PC-9 (cell line): ENCODE results near the gene FKBP5. TPM values are rescaled to one million over a fixed set of nuclear protein-coding genes. Genes with fewer than 3 reads are reported as not detected.
A peak's percentile ranks its signal among the peaks of the same experiment; 100 is the strongest.

Experiments
- BruUV-seq: library from RNA; stranded (reverse); fragments of 400-500 nt; replicated peaks from 2 replicates; lab custom pipeline; 2021; lab: Mats Ljungman, UMichigan
- CTCF ChIA-PET: fragments of 300-600 bp; sonication (Branson Sonifier 250); formaldehyde crosslinking; loops from one replicate; lab custom pipeline; 2022; ENCODE audit warnings: antibody characterized with exemption; lab: Charles Lee
- POLR2A ChIA-PET: fragments of 300-600 bp; sonication (Branson Sonifier 250); formaldehyde crosslinking; loops from one replicate; lab custom pipeline; 2022; ENCODE audit warnings: antibody characterized with exemption; ENCODE audit not compliant: unreplicated experiment; lab: Charles Lee
- DNase-seq, 2 experiments: peaks; one replicate each; pipeline versions ENCODE4 v3.0.0 to v3.0.0-alpha.2; 2015 to 2022; ENCODE audit warnings: mixed read lengths in 1 of 2
- H2AFZ ChIP-seq: fragments of 200-600 bp; sonication (generic); 2 replicates; pipeline ENCODE4 v1.8.1; 2017; ENCODE audit warnings: antibody characterized with exemption
- H3F3A ChIP-seq: fragments of 200-600 bp; sonication (generic); 2 replicates; pipeline ENCODE4 v1.8.1; 2017; ENCODE audit warnings: antibody characterized with exemption, mild to moderate bottlenecking, low read depth; ENCODE audit not compliant: insufficient read depth
- H3K27ac ChIP-seq: fragments of 200-600 bp; sonication (generic); 2 replicates; pipeline ENCODE4 v1.6.1; 2016; ENCODE audit warnings: mixed run types
- H3K27me3 ChIP-seq: fragments of 200-600 bp; sonication (generic); 2 replicates; pipeline ENCODE4 v1.6.1; 2016; ENCODE audit warnings: low read depth, mixed run types; ENCODE audit not compliant: insufficient read depth
- H3K36me3 ChIP-seq: fragments of 200-600 bp; sonication (generic); 2 replicates; pipeline ENCODE4 v1.6.1; 2016; ENCODE audit warnings: low read depth, mixed run types
- H3K4me1 ChIP-seq: fragments of 200-600 bp; sonication (generic); replicated peaks from 2 replicates; pipeline ENCODE4 v1.6.1; 2016; ENCODE audit warnings: mixed run types; ENCODE audit not compliant: insufficient read depth
- H3K4me2 ChIP-seq: fragments of 200-600 bp; sonication (generic); 2 replicates; pipeline ENCODE4 v1.6.1; 2017; ENCODE audit warnings: mixed run types
- H3K4me3 ChIP-seq: fragments of 200-600 bp; sonication (generic); 2 replicates; pipeline ENCODE4 v1.6.1; 2016; ENCODE audit warnings: mixed run types
- H3K79me2 ChIP-seq: fragments of 200-600 bp; sonication (generic); 2 replicates; pipeline ENCODE4 v1.6.1; 2017; ENCODE audit warnings: low read depth, mixed run types
- H3K9me2 ChIP-seq: fragments of 200-600 bp; sonication (generic); 2 replicates; pipeline ENCODE4 v1.8.1; 2017; ENCODE audit warnings: mild to moderate bottlenecking; ENCODE audit not compliant: insufficient read depth
- H3K9me3 ChIP-seq: fragments of 200-600 bp; sonication (generic); 2 replicates; pipeline ENCODE4 v1.8.1; 2016; ENCODE audit warnings: low read depth; ENCODE audit not compliant: insufficient read depth
- H4K20me1 ChIP-seq: fragments of 200-600 bp; sonication (generic); 2 replicates; pipeline ENCODE4 v1.8.1; 2017; ENCODE audit not compliant: insufficient read depth
- EZH2 ChIP-seq: fragments of 200-600 bp; sonication (generic); IDR thresholded peaks from 2 replicates; pipeline ENCODE4 v1.8.0; 2017; ENCODE audit warnings: antibody characterized with exemption, low read depth
- intact Hi-C: fragments of 100-400 bp; cut with micrococcal nuclease; formaldehyde crosslinking; loops from one replicate; pipeline ENCODE4 v1.10.0; 2022; ENCODE audit not compliant: unreplicated experiment
- total RNA-seq: library from RNA; stranded (reverse); gene quantifications from 2 replicates; pipeline ENCODE4 v1.2.3, GENCODE V29; 2021
- TF ChIP-seq, protein P1 (sequence below): fragments of 200-600 bp; sonication (generic); conservative IDR thresholded peaks from 2 replicates; pipeline ENCODE4 v1.6.1; 2017; ENCODE audit warnings: mixed run types, antibody characterized with exemption, mild to moderate bottlenecking, moderate library complexity

The FKBP5 gene
- total RNA-seq, 1 experiment from 2014 or later, result 5.0 TPM

DNA sequence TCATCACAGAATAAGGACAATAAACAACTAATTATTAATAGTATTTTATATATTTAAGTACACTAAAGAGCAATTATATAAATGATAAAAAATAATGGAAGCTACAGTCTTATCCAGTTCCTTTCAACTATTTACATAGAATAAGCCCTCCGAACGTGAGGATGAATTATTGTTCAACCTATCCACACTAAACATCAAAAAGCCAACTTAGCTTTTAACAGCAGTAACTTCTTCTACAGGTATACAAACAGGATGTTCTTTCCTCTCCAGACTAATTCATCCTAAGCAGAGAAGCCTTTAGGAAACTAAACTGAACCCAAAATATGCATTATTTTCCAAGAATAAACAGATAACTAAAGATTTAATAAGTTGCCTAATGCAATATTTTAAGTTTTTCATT, 2.3 kb downstream of the FKBP5 start:
- Histone ChIP-seq H3K9me3 (no peaks in the 10 kb centered on the region), H4K20me1 (no peaks in the 10 kb centered on the region), H3K4me1 (peaks cover 16% of the 10 kb centered on the region; the same call in 1 of the 2 replicates), H3K4me2 (peak overlapping the region; percentile 92; the same call in 1 of the 2 replicates), H3K36me3 (no peaks in the 10 kb centered on the region), H2AFZ (no peak overlapping the region), H3K79me2 (no peaks in the 10 kb centered on the region; the same call in 1 of the 2 replicates), H3K4me3 (no peak overlapping the region), H3K27ac (no peak overlapping the region), H3F3A (0 out of 2 replicates have a peak, but pooled peaks cover 10% of the 10 kb centered on the region), H3K27me3 (no peaks in the 10 kb centered on the region), H3K9me2 (no peaks in the 10 kb centered on the region)
- TF ChIP-seq, protein P1, sequence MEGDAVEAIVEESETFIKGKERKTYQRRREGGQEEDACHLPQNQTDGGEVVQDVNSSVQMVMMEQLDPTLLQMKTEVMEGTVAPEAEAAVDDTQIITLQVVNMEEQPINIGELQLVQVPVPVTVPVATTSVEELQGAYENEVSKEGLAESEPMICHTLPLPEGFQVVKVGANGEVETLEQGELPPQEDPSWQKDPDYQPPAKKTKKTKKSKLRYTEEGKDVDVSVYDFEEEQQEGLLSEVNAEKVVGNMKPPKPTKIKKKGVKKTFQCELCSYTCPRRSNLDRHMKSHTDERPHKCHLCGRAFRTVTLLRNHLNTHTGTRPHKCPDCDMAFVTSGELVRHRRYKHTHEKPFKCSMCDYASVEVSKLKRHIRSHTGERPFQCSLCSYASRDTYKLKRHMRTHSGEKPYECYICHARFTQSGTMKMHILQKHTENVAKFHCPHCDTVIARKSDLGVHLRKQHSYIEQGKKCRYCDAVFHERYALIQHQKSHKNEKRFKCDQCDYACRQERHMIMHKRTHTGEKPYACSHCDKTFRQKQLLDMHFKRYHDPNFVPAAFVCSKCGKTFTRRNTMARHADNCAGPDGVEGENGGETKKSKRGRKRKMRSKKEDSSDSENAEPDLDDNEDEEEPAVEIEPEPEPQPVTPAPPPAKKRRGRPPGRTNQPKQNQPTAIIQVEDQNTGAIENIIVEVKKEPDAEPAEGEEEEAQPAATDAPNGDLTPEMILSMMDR, result no peak
- TF ChIP-seq EZH2, result no peak
- no TSS peak for BruUV-seq
- ChIA-PET POLR2A (no interaction called here), CTCF (interaction anchor here (0.6 kb wide), 1 partner anchor 42 kb away, joined by 5 read pairs; no protein-coding TSS in a partner anchor)
- intact Hi-C loops, result loop anchor here (5.0 kb wide), 1 partner anchor 104 kb away; no protein-coding TSS in a partner anchor
- DNase-seq, result no peak

DNA sequence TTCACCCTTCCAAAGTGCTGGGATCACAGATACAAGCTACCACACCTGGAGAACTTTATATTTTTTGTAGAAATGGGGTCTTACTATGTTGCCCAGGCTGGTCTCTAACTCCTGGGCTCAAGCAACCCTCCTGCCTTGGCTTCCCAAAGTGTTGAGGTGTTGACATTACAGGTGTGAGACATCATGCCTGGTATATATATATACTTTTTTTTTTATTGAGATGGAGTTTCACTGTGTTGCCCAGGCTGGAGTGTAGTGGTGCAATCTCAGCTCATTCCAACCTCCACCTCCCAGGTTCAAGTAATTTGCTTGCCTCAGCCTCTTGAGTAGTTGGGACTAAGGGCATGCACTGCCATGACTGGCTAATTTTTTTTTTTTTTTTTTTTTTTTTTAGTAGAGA, 5.4 kb downstream of the FKBP5 start:
- no TSS peak for BruUV-seq
- H4K20me1 ChIP-seq, result no peaks in the 10 kb centered on the region
- ChIA-PET POLR2A (no interaction called here), CTCF (interaction anchor here (0.7 kb wide), 1 partner anchor 98 kb away, joined by 4 read pairs; no protein-coding TSS in a partner anchor)
- no peaks in the 10 kb centered on the region for H3K9me3 ChIP-seq
- DNase-seq, result no peak
- H3K27me3 ChIP-seq, result no peaks in the 10 kb centered on the region
- no peaks in the 10 kb centered on the region for H3K36me3 ChIP-seq
- intact Hi-C loops, result no loop called here
- no peak overlapping the region for H3K27ac ChIP-seq
- H3F3A ChIP-seq, result 0 out of 2 replicates have a peak, but pooled peaks cover 4% of the 10 kb centered on the region
- H3K4me2 ChIP-seq, result no peak overlapping the region
- TF ChIP-seq EZH2, result no peak
- TF ChIP-seq, protein P1, result no peak
- H3K79me2 ChIP-seq, result no peaks in the 10 kb centered on the region; the same call in 1 of the 2 replicates
- no peaks in the 10 kb centered on the region for H3K9me2 ChIP-seq
- H3K4me3 ChIP-seq, result no peak overlapping the region
- no peak overlapping the region for H2AFZ ChIP-seq
- peaks cover 16% of the 10 kb centered on the region; the same call in 1 of the 2 replicates for H3K4me1 ChIP-seq

DNA sequence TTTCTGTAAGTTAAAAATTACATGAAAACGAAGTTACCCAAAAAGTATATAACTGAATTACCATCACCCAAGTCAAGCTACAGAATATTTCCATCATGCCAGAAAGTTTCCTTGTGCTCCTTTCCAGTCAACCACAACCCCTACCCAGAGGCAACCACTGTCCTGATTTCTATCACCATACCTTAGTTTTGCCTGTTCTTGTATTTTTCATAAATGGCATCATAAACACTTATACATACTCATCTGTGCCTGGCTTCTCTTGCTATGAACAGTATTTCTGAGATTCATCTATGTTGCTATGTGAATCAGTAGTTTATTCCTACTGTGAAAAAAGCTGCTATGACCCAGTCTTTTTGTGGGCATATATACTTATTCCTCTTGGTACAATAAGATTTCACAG, 7.4 kb downstream of the FKBP5 start:
- ChIA-PET CTCF (no interaction called here), POLR2A (no interaction called here)
- intact Hi-C loops, result no loop called here
- Histone ChIP-seq H3K27me3 (no peaks in the 10 kb centered on the region), H3K9me3 (no peaks in the 10 kb centered on the region), H3K36me3 (no peaks in the 10 kb centered on the region), H3F3A (no peaks in the 10 kb centered on the region), H3K4me2 (no peak overlapping the region), H3K79me2 (no peaks in the 10 kb centered on the region), H4K20me1 (no peaks in the 10 kb centered on the region), H3K4me1 (peaks cover 2% of the 10 kb centered on the region; the same call in 1 of the 2 replicates), H2AFZ (no peak overlapping the region), H3K9me2 (no peaks in the 10 kb centered on the region), H3K27ac (no peak overlapping the region), H3K4me3 (no peak overlapping the region)
- DNase-seq, result no peak
- TF ChIP-seq EZH2, result no peak
- TF ChIP-seq, protein P1, result no peak
- no TSS peak for BruUV-seq
